GM19025 (cell line): ENCODE measurements around the gene NUBP2.

ENCODE experiments used
- ATAC-seq: cut with Tn5 transposase; IDR thresholded peaks from one replicate; pipeline ENCODE4 v1.9.1; 2021; ENCODE audit warnings: mild to moderate bottlenecking, low read depth, moderate library complexity; ENCODE audit not compliant: unreplicated experiment

NUBP2 gene

GRCh38 chr16:1757714-1758461 is 24.9 kb upstream of the NUBP2 start:
- no peak for ATAC-seq

- no peak for ATAC-seq
Observed at GRCh38 chr16:1758923-1759322, 23.8 kb upstream of the NUBP2 start.

DNA sequence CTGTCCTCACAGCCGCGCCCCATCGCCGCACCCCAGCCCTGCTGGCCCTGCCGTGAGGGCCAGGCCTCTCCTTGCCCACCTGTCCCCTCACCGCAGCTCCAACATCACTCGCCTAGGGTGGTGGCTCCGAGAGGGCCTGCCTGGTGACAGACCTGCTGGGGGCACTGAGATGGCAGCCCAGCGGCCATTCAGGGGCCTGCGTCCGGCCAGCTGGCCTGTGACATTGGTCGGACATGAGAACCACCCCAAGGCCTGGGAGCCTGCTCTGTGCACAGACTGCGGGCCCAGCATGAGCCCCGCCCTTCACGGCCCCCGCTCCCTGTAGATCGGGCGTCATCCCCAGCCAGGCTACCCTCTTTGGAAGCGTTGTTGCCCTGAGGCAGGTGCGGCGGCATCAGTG is 23.2 kb upstream of the NUBP2 start:
- no peak for ATAC-seq

- no peak for ATAC-seq
Observed at GRCh38 chr16:1760911-1761310, 21.8 kb upstream of the NUBP2 start.

DNA sequence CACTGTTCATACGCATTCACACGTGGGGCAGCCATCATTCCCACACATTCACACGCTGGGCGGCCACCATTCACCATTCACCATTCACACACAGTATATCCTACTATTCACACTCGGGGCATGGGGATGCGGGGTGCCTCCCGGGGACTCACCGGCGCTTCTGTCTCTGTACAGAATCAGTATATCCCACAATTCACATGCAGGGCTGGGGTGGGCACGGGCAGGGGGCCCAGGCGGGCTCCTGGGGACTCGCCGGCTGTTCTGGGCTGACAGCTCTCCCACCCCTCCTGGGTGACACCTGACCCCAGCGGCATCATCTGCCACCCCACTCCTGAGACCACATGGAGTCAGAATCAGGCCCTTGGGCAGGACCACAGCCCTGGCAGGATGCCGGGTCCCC is 21.0 kb upstream of the NUBP2 start:
- no peak for ATAC-seq

- no peak for ATAC-seq
Observed at GRCh38 chr16:1762196-1762878, 20.4 kb upstream of the NUBP2 start.

DNA sequence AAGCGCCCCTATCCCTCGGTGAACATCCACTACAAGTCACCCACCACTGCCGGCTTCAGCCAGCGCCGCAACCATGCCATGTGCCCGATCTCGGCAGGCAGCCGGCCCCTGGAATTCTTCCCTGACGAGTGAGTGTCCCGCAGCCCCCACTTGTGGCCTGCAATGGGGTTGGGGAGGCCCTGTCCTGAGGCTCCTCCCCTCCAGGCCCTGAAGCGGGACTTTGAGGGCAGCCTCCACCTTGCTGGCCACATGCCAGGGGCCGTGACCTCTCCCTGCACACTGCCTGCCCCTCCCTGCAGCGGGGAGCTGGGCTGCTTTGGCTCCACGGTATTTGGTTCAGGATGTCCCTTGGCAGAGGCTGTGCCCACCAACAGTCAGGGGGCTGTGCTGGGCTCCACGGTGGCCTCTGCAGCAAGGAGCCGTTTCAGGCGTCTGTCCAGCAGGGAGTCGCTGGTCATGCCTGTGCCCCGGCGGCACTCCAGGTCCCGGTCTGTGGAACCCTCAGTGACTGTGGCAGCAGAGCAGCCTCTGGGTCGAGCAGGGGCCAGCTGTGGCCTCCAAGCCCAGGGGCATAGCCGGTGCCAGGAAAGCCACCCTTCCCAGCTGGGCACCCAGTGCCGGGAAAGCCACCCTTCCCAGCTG is 19.8 kb upstream of the NUBP2 start:
- ATAC-seq, result no peak

- ATAC-seq, result no peak
Observed at GRCh38 chr16:1763521-1764511, 18.9 kb upstream of the NUBP2 start.

- no peak for ATAC-seq
Observed at GRCh38 chr16:1764971-1765370, 17.8 kb upstream of the NUBP2 start.

- no peak for ATAC-seq
Observed at GRCh38 chr16:1765826-1766225, 16.9 kb upstream of the NUBP2 start.

GRCh38 chr16:1766231-1766630 is 16.5 kb upstream of the NUBP2 start:
- no peak for ATAC-seq

DNA sequence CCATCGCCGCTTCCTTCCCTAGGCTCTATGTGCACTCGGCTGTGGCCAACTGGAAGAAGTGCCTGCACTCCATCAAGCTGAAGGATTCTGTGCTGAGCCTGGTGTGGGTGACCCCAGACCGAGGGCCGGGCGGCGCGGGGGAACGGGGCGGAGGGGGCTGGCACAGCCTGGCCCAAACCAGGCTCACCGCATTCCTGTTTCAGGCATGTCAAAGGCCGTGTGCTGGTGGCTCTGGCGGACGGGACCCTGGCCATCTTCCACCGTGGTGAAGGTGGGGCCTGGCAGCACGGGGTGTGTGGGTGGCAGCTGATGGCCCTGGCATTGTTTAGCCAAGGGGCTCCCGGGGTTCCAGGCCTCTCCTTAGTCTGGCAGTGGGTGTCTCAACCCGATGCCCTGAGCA is 16.1 kb upstream of the NUBP2 start:
- no peak for ATAC-seq

DNA sequence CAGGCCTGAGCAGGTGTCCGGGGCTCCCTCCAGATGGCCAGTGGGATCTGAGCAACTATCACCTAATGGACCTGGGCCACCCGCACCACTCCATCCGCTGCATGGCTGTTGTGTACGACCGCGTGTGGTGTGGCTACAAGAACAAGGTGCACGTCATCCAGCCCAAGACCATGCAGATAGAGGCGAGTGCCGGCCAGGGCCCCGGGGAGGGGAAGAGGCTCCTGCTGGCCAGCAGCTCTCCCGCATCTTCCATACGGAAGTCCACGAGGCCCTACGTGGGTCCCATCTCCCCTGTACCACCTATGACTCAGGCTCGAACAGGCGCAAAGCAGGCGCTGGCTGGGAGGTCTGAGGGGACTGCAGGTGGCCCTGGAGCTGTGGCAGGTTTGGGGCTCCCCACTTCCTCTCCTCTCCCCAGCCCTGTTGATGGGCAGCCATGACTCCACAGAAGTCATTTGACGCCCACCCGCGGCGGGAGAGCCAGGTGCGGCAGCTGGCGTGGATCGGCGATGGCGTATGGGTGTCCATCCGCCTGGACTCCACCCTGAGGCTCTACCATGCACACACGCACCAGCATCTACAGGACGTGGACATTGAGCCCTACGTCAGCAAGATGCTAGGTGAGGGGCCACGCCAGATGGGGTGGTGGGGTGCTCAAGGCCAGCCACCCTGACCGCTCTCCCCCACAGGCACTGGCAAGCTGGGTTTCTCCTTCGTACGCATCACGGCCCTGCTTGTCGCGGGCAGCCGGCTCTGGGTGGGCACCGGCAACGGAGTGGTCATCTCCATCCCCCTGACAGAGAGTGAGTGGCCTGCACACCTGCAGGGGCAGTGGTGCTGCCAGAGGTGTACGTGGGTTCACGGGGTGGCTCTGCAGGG is 15.4 kb upstream of the NUBP2 start:
- no peak for ATAC-seq

DNA sequence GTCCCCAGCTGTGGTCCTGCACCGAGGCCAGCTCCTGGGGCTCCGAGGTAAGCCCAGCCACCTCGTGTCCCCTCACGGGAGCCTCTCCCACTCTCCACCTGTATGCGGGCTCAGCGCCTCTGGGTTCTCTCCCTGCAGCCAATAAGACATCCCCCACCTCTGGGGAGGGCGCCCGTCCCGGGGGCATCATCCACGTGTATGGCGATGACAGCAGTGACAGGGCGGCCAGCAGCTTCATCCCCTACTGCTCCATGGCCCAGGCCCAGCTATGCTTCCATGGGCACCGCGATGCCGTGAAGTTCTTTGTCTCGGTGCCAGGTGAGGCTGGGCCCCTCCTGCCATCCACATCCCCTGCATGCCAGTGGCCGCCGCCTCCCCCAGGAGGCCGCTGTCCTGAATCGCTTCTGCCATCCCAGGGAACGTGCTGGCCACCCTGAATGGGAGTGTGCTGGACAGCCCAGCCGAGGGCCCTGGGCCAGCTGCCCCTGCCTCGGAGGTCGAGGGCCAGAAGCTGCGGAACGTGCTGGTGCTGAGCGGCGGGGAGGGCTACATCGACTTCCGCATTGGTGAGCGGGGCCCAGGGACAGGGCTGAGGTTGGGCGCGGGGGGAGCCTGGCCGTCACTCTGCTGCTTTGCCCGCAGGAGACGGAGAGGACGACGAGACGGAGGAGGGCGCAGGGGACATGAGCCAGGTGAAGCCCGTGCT is 14.5 kb upstream of the NUBP2 start:
- no peak for ATAC-seq

DNA sequence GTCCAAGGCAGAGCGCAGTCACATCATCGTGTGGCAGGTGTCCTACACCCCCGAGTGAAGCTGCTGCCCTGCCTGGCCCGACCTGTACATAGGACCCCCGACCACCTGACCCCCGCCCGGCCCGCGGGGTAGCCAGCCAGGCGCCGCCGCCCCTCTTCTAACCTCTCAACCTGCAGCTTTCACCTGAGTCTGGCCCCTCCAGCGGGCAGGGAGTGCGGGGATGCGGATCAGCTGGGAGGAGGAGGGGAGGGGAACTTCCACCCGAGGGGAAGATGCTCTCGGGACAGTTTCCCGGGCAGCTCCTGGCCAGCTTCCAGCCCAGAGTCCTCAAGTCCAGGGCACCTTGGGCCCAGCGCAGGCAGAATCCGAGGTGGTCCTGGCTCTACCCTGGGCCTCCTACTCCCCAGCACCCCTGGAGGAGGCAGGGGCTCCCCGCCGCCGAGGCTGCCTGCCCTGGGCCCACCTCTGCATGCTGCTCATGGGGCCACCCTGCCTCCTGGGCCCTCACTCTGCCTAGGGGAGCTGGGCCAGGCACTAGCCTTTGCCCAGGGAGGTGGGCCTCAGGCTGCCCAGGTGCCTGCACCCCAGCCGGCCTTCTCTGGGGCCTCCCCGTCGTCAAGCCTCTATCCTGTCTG is 13.9 kb upstream of the NUBP2 start:
- ATAC-seq, result no peak

DNA sequence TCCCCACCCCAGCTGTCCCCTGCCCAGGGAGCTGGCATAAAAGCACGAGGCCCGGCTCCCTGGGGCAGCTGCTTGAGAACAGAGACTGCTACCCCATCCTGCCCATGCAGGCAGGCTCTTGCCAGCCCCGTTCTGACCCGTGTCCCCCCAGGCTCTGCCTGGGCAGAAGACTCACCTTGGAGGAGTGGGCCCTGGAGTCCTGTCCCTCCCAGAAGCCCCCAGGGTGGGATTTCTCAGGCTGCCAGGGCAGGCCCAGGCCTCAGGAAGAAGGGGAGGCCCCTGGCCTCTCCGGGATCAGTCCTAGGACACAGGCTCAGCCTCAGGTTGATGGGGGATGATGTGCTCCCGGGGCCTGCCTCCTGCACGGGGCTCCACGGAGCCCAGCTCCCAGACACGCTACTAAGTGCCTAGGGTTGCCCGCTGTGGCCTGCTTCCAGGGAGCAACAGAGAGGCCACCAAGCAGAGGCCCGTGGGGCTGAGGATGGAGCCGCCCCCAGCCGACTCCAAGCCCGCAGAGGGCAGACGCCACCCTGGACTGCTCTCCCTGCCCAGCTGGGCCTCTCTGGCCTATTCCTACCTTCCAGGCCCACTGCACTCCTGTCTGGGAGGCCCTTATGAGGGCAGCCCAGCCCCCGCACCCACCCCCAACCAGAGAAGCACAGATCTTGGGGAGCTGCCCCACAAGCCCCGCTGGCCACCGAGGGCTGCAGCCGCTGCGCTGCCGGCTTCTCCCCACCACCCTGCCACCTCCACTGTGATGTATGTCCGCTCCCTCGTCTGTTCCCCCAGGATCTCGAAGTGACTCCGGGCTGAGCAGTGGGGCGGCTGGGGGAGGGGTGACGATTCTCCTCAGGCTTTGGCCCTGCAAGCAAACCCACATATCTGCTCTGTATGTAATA is 13.1 kb upstream of the NUBP2 start:
- ATAC-seq, result no peak

DNA sequence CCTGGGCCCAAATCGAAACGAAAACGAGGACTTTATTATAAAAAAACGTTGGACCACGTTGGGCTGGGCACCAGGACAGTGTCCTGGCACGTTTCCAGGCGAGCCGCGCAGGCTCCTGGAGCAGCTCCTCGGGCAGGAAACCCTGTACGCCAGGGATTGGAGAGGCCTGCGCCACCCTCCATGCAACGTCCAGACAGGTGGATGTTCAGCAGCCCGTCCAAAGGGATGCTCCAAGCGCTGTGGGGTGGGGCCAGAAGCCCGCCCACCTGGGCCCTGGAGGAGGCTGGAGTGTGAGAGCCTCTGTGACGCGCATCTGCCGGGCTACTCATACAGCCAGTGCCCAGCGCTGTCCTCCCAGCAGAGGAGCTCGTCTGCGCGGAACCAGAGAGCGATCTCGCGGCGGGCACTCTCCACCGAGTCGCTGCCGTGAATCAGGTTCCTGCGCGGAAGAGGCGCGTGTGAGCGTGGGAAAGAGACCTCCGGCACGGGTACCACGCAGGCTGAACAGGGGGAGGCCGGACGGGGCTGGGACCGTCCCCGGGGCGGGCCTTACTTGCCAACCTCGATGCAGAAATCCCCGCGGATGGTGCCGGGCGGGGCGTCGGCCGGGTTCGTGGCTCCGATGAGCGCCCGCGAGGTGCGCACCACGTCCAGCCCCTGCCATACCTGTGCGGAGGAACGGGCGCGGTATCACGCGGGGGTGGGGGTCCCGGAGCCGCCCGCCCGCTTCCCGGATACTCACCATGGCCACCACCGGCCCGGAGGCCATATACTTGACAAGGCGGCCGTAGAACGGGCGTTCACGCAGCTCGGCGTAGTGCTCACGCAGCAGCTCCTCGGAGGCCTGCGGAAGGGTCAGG is 12.2 kb upstream of the NUBP2 start:
- no peak for ATAC-seq
